ENCODE results near the gene ZSCAN2.
"Not testable (repeated sequence)": the region's sequence is repeated elsewhere in the genome, so short reads cannot be mapped to it uniquely, and the experiment has no call there.

The ZSCAN2 gene

DNA sequence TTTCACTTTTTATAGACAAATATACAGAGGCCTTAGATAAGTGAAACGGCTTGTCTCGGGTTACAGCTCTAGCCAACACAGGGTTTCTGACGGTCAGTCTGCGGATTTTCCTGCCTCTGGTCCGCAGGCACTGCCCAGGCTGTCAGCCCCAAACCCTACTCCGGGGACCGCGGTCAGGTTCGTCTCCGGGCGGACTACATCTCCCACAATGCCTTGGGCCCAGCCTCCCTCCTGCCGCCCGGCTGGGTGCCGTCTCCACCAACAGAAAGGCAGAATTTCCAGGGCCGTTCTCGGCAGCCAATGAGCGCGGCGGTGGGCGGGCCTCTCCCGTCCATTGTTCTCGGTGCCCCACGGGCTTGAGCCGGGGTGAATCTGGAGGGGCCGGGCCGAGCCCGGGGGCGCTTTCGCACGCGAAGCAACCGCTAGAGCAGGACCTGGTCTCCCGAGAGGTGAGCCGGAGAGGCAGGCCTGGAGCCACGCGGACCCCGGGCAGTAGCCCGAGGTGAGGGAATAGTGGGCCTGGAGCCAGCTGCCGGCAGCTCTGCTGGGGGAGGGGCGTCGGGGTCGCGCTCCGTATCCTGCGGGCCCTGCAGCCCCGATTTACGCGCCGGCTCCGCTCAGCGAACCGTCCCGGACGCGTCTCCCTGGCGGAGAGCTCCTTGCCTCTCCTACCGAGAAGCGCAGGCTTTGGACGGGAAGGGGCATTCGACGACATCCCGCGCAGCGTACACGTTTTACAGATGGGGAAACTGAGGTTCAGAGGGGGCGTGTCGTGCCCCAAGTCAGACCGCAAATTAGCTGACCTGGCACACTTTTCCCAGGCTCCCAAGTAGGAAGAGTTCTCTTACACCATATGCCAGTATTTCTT is at the start of gene ZSCAN2:
Gene ZSCAN2, plus strand, starts transcription at position 323 of the 868 bp plus-strand sequence. CDS start 2,919 bp downstream, outside the sequence.
- peak; percentile 88 for DNase-seq

DNA sequence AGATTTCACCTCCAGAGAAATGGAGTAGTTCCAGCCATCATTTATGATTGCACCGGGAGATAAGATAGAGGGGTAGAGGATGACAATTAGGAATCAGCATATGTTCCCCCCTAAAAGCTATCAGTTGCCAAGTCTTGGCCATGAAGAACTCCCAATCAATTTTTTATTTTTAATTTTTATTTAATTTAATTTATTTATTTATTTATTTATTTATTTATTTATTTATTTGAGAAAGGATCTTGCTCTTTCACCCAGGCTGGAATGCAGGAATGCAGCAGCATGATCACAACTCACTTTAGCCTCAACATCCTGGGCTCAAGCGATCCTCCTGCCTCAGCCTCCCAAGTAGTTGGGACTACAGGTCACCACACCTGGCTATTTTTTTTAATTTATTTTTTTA is 49.2 kb upstream of the ZSCAN2 start:
- not testable (repeated sequence) for DNase-seq

DNA sequence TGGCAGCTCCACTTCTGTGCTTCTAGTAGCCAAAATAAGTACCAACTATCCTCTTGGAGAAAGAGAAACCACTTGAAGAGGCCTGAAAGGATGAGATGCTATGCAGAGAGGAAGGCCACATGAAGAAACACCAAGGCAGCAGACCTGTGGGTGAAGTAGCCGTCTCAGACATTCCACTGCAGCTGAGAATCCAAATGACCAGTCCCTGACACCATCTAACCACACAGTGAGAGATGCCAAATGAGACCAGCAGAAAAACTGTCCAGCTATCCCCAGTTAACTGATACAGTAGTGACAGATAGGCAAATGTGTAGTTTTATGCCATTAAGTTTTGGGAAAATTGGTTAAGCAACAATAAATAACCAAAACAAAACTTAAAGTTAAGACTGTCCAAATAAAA is 47.9 kb upstream of the ZSCAN2 start:
- DNase-seq: no peak

DNA sequence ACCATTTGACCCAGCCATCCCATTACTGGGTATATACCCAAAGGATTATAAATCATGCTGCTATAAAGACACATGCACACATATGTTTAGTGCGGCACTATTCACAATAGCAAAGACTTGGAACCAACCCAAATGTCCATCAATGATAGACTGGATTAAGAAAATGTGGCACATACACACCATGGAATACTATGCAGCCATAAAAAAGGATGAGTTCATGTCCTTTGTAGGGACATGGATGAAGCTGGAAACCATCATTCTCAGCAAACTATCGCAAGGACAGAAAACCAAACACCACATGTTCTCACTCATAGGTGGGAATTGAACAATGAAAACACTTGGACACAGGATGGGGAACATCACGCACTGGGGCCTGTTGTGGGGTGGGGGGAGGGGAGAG is 44.1 kb upstream of the ZSCAN2 start:
- DNase-seq: not testable (repeated sequence)

GRCh38 chr15:84568021-84568420 is 32.8 kb upstream of the ZSCAN2 start:
- DNase-seq: not testable (repeated sequence)

DNA sequence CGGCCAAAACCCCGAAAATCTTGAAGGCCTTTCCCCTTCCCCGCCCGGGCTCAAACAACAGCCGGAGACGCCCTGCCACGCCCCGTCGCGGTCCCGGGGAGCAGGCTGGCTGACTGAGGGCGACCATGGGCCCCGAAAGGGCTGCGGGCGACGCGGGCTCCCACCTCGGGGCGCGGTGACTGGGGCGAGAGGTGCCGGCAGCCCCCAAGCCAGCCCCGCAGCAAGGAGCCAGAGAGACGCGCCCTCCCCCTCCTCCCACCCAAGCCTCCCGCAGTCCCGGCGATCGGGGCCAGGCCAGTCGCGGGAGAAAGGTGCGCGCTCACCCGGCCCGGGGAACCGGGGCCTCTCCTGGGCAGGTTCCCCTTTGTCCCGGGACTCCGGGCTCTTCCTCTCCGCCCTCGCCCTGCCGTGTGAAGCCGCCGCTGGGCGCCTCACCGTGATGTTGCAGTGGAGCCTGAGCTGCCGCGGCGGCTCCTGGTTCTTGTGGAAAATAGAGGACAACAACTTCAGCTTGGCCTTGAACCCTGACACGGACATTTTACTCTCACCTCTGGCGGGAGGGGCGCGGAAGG is 30.6 kb upstream of the ZSCAN2 start:
- peak; percentile 53 for DNase-seq

GRCh38 chr15:84572231-84572630 is 28.6 kb upstream of the ZSCAN2 start:
- DNase-seq: no peak

DNA sequence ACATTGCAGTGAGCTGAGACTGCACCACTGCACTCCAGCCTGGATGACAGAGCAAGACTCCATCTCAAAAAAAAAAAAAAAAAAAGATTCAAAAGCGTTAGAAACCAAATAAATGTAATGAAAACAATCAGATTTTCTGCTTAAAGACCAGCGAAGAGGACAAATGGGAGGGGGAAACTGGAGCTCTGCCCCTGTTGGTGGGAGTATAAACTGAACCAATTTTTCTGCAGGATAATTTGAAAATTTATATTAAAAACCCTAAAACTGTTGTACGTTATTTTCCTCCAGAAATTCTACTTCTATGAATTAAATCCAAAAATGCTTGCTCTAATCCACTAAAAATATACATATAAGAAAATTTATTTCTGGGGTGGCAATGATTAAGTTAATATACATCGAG is 25.3 kb upstream of the ZSCAN2 start:
- no peak for DNase-seq

DNA sequence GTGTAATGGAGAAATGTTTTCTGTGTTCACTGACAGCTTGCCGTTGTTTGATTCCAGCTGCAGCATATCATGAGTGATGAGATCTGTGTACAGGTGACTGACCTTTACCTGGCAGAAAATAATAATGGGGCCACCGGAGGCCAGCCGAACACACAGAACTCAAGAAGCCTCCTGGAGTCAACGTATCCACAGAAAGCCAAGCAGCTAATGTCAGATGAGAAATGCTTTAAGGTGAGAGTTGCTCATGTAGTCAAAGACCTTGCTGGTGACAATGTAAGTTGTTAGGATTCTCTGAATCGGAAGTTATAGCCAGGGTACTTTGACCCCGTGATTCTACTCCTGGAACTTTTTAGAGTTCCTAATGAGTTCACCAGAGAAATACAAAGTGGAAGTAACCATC is 22.9 kb upstream of the ZSCAN2 start:
- not testable (repeated sequence) for DNase-seq

DNA sequence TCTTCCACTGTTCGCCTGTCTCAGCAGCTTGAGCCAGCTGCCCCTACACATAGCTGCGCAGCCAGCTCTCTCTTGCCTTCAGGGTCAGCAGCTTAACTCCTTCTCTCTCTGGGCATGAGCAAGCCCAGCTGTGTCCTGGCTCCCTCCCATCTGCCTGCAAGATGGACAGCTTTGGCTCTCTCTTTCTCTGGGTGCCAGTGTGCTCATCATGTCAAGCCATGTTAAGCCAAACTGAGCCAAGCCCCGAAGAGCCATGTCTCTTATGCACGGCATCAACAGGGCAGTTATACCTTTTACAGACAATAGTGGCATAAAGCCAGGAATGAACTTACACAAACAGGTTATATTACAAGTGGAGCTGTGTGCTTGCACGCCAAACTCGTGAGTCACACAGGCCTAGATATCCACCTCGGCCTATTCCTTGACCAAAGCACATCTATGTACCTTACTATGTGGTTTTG is 21.5 kb upstream of the ZSCAN2 start:
- not testable (repeated sequence) for DNase-seq

DNA sequence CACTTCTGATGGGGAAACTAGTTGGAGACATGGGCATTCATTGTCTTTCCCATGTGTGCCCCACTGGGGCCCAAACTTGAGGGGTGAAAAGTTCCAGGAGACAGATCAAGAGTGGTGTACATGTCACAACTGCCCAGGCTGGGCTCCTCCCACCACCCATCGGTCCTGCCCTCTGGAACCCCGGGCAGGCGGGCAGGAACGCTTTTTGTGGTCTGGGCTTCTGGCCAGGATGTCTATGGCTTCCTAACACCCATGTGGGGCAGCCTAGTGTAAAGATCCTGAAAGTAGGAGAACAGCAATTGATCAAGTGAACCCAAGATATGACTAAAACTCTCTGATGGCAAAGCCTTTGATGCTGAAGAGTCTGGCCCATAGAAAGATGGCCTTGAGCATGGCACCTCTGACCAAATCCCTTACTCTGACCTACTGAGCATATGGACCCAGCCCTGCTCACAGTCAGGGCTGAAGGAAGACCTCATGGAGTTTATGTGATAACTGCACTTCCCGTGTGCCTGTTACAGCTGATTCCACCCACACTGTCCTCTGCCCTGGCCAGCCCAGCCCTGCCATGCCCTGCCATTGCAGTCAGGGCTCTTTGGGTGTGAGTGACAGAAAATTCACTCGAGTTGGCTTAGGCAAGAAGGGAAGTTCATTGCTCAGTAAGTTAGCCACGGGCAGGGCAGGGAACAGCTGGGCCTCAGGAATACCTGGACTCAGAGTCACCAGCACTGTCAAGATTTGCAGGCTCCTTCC is 19.0 kb upstream of the ZSCAN2 start:
- not testable (repeated sequence) for DNase-seq

DNA sequence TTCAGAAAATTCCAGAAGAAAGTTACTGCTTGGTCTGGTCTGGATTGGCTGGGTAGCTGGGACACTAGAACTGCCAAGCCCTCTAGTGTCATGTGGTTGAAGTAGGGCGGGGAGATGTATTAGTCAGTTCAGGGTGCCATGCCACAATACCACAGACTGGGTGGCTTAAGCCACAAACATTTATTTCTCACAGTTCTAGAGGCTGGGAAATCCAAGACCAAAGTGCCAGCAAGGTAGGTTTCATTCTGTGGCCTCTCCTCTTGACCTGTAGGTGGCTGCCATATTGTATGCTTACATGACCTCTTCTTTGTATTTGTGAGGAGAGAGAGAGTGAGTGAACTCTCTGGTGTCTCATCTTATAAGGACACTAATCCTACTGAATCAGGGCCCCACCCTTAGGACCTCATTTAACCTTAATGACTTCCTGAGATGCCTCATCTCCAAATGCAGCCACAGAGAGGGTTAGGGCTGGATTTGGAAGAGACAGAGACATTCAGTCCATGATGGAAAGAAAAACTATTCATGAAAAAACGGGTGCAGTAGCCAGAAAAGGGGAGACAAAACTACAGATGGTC is 18.1 kb upstream of the ZSCAN2 start:
- DNase-seq: no peak

GRCh38 chr15:84583921-84584320 is 16.9 kb upstream of the ZSCAN2 start:
- not testable (repeated sequence) for DNase-seq

- no peak for DNase-seq
Observed at GRCh38 chr15:84586696-84587095, 14.1 kb upstream of the ZSCAN2 start.

- DNase-seq: peak; percentile 73
Observed at GRCh38 chr15:84588053-84588874, 12.5 kb upstream of the ZSCAN2 start.

- DNase-seq: no peak
Observed at GRCh38 chr15:84590406-84590805, 10.4 kb upstream of the ZSCAN2 start.

GRCh38 chr15:84591815-84592214 is 9.0 kb upstream of the ZSCAN2 start:
- no peak for DNase-seq

GRCh38 chr15:84594617-84595290 is 6.1 kb upstream of the ZSCAN2 start:
- DNase-seq: no peak

DNA sequence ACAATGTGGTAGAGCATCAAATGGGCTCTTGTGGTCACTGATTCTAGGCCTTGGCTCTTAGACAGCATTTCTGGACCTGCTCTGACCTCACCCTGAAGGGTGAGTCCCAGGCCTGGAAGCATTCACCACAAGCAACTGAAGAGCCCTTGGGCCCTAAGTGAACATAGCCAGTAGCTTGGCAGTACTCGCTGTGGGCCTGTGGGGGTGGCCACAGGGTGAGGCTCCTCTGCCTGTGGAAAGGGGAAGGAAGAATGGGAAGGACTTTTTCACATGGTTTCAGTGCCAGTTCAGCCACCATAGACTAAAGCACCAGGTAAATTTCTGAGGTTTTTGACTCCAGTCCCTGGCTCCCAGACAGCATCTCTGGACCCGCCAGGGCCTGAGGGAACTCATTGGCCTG is 5.1 kb upstream of the ZSCAN2 start:
- DNase-seq: no peak

DNA sequence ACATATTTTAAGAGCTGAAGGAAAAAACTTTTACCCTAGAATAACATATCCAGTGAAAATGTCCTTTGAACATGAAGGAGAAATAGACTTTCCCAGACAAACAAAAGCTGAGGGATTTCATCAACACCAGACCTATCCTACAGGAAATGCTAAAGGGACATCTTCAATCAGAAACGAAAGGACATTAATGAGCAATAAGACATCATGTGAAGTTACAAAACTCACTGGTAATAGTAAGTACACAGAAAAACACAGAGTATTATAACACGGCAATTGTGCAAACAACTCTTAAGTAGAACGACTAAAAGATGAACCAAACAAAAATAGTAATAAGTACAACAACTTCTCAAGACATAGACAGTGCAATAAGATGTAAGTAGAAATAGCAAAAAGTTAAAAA is 3.5 kb upstream of the ZSCAN2 start:
- no peak for DNase-seq

- DNase-seq: peak; percentile 3
Observed at GRCh38 chr15:84598250-84598649, 2.6 kb upstream of the ZSCAN2 start.

- DNase-seq: no peak
Observed at GRCh38 chr15:84598993-84599392, 1.8 kb upstream of the ZSCAN2 start.

Measured in activated effector memory CD4-positive, alpha-beta T cell treated with Interleukin-2 at 50 U/mL for 16 hours (primary cell).